ENCODE measurements around the gene ADH4.

DNA sequence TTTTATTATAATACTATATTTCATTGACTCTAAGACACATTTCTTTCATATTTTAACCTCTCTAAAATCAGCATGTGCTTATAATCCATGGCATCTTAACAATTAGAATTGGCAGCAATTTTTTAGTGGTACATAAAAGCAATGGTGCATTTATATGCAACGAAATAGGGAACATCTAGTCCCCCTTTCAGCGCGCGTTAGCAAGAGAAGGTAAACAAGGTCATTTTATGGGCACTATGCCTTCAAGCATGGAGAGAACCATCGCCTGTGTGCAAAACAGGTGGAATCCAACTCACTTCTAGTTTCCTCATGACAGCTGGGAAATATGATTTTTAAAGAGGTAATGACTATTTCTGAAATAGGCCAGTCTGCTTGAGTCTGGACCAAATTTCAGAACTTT lies 61.9 kb downstream of the ADH4 start:
- TF ChIP-seq CTCF (conservative IDR thresholded peaks at IDR 0.05; ENCODE audit: low read length) (no peak), EZH2phosphoT487 (IDR thresholded peaks at IDR 0.05; ENCODE audit: borderline replicate concordance) (no peak)
